BE2C (cell line): ENCODE measurements around the gene RHPN2.

Experiments
- DNase-seq: peaks from one replicate; pipeline ENCODE4 v3.0.0-alpha.2; 2020
- H3K27me3 ChIP-seq: fragments of 250-450 bp; sonication (Bioruptor Pico); 2 replicates; pipeline ENCODE4 v1.5.1; 2020; ENCODE audit warnings: mild to moderate bottlenecking
- H3K36me3 ChIP-seq: fragments of 250-450 bp; sonication (Bioruptor Pico); 2 replicates; pipeline ENCODE4 v1.5.1; 2020; ENCODE audit warnings: mild to moderate bottlenecking
- H3K4me1 ChIP-seq: fragments of 250-450 bp; sonication (Bioruptor Pico); 2 replicates; pipeline ENCODE4 v1.5.1; 2020
- H3K4me3 ChIP-seq: 2 replicates; pipeline ENCODE4 v1.5.1; 2011; ENCODE audit warnings: low read depth, low read length
- H3K9me3 ChIP-seq: fragments of 250-450 bp; sonication (Bioruptor Pico); 2 replicates; pipeline ENCODE4 v1.5.1; 2020
- CTCF ChIP-seq: IDR thresholded peaks from 2 replicates; pipeline ENCODE4 v1.5.1; 2012; ENCODE audit warnings: mild to moderate bottlenecking, low read depth, low read length

RHPN2 gene

GRCh38 chr19:33090179-33090578 lies 25.5 kb upstream of the RHPN2 start:
- Histone ChIP-seq H3K36me3 (peaks cover 36% of the 10 kb centered on the region), H3K27me3 (no peaks in the 10 kb centered on the region), H3K4me3 (no peak overlapping the region), H3K4me1 (peaks cover 4% of the 10 kb centered on the region), H3K9me3 (no peaks in the 10 kb centered on the region)
- DNase-seq: no peak
- no peak for TF ChIP-seq CTCF

DNA sequence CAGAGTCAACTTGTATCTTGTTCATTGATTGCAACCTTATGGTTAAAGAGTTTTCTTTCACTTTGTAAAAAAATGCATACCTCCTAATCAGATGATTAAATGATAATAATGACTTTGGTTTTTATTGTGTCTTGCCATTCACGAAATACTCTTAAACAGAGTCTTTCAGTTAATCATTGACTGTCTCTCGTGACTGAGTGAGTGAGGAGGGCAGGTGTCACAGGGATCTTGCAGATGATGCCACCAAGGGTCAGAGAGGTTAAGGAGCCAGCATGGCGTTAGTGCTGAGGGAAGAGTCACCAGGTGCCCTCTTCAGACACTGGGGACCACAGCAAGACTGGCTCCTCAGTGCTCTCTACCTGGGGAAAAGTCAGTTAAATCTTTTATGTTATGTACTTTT lies 24.3 kb upstream of the RHPN2 start:
- Histone ChIP-seq H3K27me3 (no peaks in the 10 kb centered on the region), H3K9me3 (no peaks in the 10 kb centered on the region), H3K4me3 (no peak overlapping the region), H3K4me1 (peaks cover 4% of the 10 kb centered on the region), H3K36me3 (peaks cover 31% of the 10 kb centered on the region)
- DNase-seq: no peak
- TF ChIP-seq CTCF: no peak

DNA sequence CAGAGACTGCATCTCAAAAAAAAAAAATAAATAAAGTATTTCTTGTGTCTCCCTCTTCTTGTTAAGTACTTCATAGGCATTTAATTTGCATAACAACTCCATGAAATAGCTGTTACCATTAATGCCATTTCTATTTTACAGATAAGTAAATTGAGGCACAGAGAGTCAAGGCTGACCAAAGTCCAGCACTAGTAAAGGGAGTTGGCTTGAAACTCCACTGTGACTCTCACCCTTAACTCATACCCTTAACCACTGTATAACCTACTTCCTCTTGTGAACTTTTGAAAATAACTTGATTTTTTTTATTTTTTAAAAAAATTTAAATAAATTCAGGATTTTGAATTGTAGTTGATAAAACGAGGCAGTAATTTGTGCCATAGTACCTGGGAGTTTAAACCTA lies 22.3 kb upstream of the RHPN2 start:
- TF ChIP-seq CTCF: no peak
- H3K36me3 ChIP-seq: peaks cover 16% of the 10 kb centered on the region
- no peak overlapping the region for H3K4me3 ChIP-seq
- H3K27me3 ChIP-seq: no peaks in the 10 kb centered on the region
- H3K9me3 ChIP-seq: no peaks in the 10 kb centered on the region
- peaks cover 4% of the 10 kb centered on the region for H3K4me1 ChIP-seq
- DNase-seq: no peak

- Histone ChIP-seq H3K9me3 (no peaks in the 10 kb centered on the region), H3K4me1 (peaks cover 4% of the 10 kb centered on the region), H3K27me3 (no peaks in the 10 kb centered on the region), H3K36me3 (peaks cover 11% of the 10 kb centered on the region), H3K4me3 (no peak overlapping the region)
- no peak for TF ChIP-seq CTCF
- DNase-seq: no peak
Observed at GRCh38 chr19:33085570-33086128, 21.0 kb upstream of the RHPN2 start.

GRCh38 chr19:33080761-33081681 lies 16.3 kb upstream of the RHPN2 start, which contains the start of gene GPATCH1:
GPATCH1 (plus strand) TSS chr19:33081181; CDS start chr19:33081194, 13 bp downstream.
- Histone ChIP-seq H3K4me1 (peaks cover 4% of the 10 kb centered on the region), H3K36me3 (no peaks in the 10 kb centered on the region), H3K4me3 (peak within 1 kb of the TSS; percentile 97), H3K9me3 (no peaks in the 10 kb centered on the region), H3K27me3 (no peaks in the 10 kb centered on the region)
- TF ChIP-seq CTCF: no peak
- DNase-seq: peak; percentile 95

DNA sequence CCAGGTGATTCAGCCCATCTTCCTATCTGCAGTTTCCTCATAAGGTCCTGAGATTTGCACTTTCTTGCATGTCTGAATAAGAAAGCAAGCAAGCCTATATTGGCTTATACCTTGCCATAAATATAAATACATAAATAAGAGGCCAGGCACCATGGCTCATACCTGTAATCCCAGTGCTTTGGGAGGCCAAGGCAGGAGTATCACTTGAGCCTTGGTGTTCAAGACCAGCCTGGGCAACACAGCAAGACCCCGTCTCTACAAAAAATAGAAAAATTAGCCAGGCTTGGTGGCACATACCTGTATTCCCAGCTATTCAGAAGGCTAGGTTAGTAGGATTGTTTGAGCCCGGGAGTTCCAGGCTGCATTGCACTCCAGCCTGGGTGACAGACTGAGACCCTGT lies 10.8 kb upstream of the RHPN2 start:
- H3K27me3 ChIP-seq: no peaks in the 10 kb centered on the region
- TF ChIP-seq CTCF: no peak
- H3K4me3 ChIP-seq: no peak overlapping the region
- no peak for DNase-seq
- H3K36me3 ChIP-seq: no peaks in the 10 kb centered on the region
- H3K9me3 ChIP-seq: no peaks in the 10 kb centered on the region
- no peaks in the 10 kb centered on the region for H3K4me1 ChIP-seq
